ENCODE data around the gene MARF1.
A peak's percentile ranks its signal among the peaks of the same experiment; 100 is the strongest.

The MARF1 gene

DNA sequence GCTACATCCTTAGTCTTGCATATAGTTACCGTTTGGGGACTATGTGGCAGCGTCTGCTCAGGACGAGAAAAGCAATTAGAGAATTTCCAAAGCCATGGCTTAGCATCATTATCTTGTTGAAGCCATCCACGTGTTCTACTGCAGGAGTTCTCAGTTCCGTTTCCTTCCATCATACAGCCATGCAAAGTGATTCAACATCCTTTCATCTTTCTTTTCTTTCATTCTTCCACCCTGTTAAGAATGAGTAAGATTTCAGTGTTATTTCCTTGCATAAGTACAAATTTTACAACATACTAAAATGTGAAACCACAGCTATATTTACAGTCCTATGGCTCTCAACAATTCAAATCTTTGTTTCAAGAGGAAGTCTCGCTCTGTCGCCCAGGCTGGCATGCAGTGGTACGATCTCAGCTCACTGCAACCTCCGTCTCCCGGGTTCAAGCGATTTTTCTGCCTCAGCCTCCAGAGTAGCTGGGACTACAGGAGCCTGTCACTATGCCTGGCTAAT lies 3.8 kb downstream of the MARF1 start:
- Histone ChIP-seq H3K36me3 (ENCODE audit: control insufficient read depth, insufficient read depth, low read length) (peaks cover 12% of the 10 kb centered on the region), H3K27me3 (replicated peaks; ENCODE audit: control insufficient read depth, insufficient read depth, low read length) (no peaks in the 10 kb centered on the region), H3K4me3 (replicated peaks; ENCODE audit: low read depth, low read length) (peak overlapping the region; percentile 14; the same call in 1 of the 2 replicates)
- TF ChIP-seq CTCF (IDR thresholded peaks at IDR 0.05; ENCODE audit: insufficient read depth, low read length, poor library complexity, severe bottlenecking): no peak
- peak; percentile 63 for DNase-seq (ENCODE audit: extremely low read depth, insufficient read length)

- peak; percentile 51 for DNase-seq (ENCODE audit: extremely low read depth, insufficient read length)
- H3K36me3 ChIP-seq (ENCODE audit: control insufficient read depth, insufficient read depth, low read length): peaks cover 12% of the 10 kb centered on the region
- no peak for TF ChIP-seq CTCF (IDR thresholded peaks at IDR 0.05; ENCODE audit: insufficient read depth, low read length, poor library complexity, severe bottlenecking)
- no peaks in the 10 kb centered on the region for H3K27me3 ChIP-seq (replicated peaks; ENCODE audit: control insufficient read depth, insufficient read depth, low read length)
- H3K4me3 ChIP-seq (replicated peaks; ENCODE audit: low read depth, low read length): no peak overlapping the region
These were observed 6.5 kb downstream of the MARF1 start for GRCh38 chr16:15636392-15636873.

- no peak for DNase-seq (ENCODE audit: extremely low read depth, insufficient read length)
- peaks cover 12% of the 10 kb centered on the region for H3K36me3 ChIP-seq (ENCODE audit: control insufficient read depth, insufficient read depth, low read length)
- TF ChIP-seq CTCF (IDR thresholded peaks at IDR 0.05; ENCODE audit: insufficient read depth, low read length, poor library complexity, severe bottlenecking): no peak
- H3K27me3 ChIP-seq (replicated peaks; ENCODE audit: control insufficient read depth, insufficient read depth, low read length): no peaks in the 10 kb centered on the region
- H3K4me3 ChIP-seq (replicated peaks; ENCODE audit: low read depth, low read length): no peak overlapping the region
These were observed 7.0 kb downstream of the MARF1 start for GRCh38 chr16:15635926-15636325.

DNA sequence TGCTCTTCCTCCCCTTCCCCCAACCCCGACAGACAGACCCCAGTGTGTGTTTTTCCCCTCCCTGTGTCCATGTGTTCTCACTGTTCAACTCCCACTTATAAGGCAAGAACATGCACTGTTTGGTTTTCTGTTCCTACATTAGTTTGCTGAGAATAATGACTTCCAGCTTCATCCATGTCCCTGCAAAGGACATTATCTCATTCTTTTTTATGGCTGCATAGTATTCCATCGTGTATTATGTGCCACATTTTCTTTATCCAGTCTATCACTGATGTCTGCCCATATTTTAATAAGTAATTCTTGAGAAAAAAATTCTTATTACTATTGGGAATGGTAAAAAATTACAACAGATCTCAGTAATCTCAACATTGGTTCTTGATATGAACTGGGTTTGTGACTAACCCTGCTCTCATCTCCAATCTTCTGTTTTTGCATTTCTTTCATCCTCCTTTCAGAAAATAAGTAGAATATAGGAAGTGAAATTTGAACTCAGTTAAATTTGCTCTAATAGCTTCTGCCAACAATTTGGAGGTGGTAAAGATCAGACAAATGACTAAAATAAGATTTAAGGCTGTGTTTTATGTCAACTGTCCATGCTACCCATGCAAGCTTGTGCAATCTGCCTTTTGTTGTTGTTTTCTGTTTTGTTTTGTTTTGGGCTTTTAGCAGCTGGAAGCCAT lies 11.1 kb downstream of the MARF1 start:
- no peak for TF ChIP-seq CTCF (IDR thresholded peaks at IDR 0.05; ENCODE audit: insufficient read depth, low read length, poor library complexity, severe bottlenecking)
- Histone ChIP-seq H3K4me3 (replicated peaks; ENCODE audit: low read depth, low read length) (no peak overlapping the region), H3K36me3 (ENCODE audit: control insufficient read depth, insufficient read depth, low read length) (peaks cover 17% of the 10 kb centered on the region), H3K27me3 (replicated peaks; ENCODE audit: control insufficient read depth, insufficient read depth, low read length) (no peaks in the 10 kb centered on the region)
- no peak for DNase-seq (ENCODE audit: extremely low read depth, insufficient read length)

DNA sequence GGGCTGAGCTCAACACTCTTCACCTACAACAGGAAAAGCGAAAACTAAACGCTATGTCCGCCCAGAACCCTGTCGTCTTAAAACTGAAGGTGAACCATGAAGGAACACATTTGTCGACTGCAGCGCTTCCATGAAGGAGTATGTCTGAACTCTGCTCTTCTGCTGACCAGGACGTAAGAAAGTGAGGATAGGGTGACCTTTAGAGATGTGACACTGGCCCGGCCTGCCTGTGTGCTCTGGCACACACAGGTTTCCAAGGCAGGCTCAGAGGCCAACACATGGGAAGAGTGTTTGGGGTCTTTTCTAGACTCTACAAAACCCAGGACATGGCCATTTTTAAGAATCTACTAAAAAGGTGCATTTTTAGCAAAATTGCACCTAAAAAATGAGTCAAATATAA lies 21.1 kb downstream of the MARF1 start:
- no peak for DNase-seq (ENCODE audit: extremely low read depth, insufficient read length)
- H3K4me3 ChIP-seq (replicated peaks; ENCODE audit: low read depth, low read length): no peak overlapping the region
- H3K27me3 ChIP-seq (replicated peaks; ENCODE audit: control insufficient read depth, insufficient read depth, low read length): no peaks in the 10 kb centered on the region
- peaks cover 35% of the 10 kb centered on the region for H3K36me3 ChIP-seq (ENCODE audit: control insufficient read depth, insufficient read depth, low read length)
- TF ChIP-seq CTCF (IDR thresholded peaks at IDR 0.05; ENCODE audit: insufficient read depth, low read length, poor library complexity, severe bottlenecking): no peak

Data from GM06990 (cell line).